Testis (tissue), 2 donors: ENCODE data around the gene PDE6B.

Experiments
- POLR2A ChIP-seq: fragments of 450-650 bp; IDR thresholded peaks from one replicate; pipeline ENCODE4 v1.6.1; 2017; ENCODE audit warnings: antibody characterized with exemption, mild to moderate bottlenecking, moderate library complexity
- TF ChIP-seq, protein P1 (sequence below), 3 experiments: fragments of 450-650 bp in 2 of 3; fragments of 200-600 bp in 1 of 3; sonication (generic) in 1 of 3; IDR thresholded peaks; one replicate each; pipeline ENCODE4 v1.5.1; 2016 to 2019; ENCODE audit warnings: antibody characterized with exemption in 3 of 3, mild to moderate bottlenecking in 2 of 3, moderate library complexity in 1 of 3

DNA sequence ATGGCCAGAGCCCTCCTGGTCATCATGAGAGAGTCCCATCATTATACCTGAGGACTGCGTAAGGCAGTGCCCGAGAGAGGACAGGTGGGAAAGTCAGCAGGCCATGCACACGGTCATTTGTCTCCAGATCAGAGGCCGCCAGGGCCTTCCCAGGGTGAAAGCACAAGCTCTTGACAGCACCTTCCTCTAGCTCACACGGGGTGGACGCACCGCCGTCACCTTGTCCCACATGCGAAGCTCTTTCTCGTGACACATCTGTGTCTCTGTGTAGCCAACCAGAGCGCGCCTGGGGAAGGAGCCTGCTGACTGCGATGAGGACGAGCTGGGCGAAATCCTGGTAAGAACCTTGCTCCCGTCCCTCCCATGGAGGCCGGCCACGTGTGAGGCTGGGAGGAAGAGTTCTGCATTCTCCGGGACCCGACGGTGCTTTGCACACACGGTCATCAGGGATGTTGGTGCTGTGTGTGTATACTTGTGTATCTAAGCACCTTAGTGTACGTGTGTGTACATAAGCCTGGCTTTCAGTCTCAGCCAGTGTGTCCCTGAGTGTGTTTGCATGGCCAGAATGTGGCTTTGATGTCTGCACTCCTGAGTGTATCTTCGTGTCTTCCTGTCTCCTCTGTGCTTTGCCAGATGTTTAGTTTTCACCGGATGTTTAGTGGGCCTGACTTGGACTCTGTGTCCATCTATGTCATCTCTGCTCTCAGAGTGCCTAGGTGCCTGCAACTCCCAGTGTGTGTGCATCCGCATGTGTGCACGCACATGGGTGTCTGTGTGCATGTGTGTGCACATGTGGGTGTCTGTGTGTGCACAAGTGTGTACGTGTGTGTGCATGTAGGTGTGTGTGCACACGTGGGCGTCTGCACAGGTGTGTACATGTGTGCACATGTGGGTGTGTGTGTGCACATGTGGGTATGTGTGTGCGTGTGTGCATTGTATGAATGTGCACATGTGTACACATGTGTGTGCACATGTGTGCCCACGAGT is 33.6 kb downstream of the PDE6B start:
- TF ChIP-seq, protein P1, sequence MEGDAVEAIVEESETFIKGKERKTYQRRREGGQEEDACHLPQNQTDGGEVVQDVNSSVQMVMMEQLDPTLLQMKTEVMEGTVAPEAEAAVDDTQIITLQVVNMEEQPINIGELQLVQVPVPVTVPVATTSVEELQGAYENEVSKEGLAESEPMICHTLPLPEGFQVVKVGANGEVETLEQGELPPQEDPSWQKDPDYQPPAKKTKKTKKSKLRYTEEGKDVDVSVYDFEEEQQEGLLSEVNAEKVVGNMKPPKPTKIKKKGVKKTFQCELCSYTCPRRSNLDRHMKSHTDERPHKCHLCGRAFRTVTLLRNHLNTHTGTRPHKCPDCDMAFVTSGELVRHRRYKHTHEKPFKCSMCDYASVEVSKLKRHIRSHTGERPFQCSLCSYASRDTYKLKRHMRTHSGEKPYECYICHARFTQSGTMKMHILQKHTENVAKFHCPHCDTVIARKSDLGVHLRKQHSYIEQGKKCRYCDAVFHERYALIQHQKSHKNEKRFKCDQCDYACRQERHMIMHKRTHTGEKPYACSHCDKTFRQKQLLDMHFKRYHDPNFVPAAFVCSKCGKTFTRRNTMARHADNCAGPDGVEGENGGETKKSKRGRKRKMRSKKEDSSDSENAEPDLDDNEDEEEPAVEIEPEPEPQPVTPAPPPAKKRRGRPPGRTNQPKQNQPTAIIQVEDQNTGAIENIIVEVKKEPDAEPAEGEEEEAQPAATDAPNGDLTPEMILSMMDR (IDR thresholded peaks at IDR 0.05), result no peak
- TF ChIP-seq POLR2A, result no peak
